Parathyroid adenoma (tissue), 2 donors: ENCODE data around the gene MYOM3.

Experiments
- H2AFZ ChIP-seq: fragments of 300-600 bp; sonication (generic); one replicate; pipeline ENCODE4 v1.7.0; 2017; ENCODE audit warnings: antibody characterized with exemption, mild to moderate bottlenecking
- H3K27ac ChIP-seq: fragments of 300-600 bp; sonication (generic); one replicate; pipeline ENCODE4 v1.7.0; 2017
- H3K27me3 ChIP-seq: fragments of 300-600 bp; sonication (generic); one replicate; pipeline ENCODE4 v1.7.0; 2017; ENCODE audit warnings: low read length; ENCODE audit not compliant: control insufficient read depth, insufficient read depth
- H3K36me3 ChIP-seq: fragments of 300-600 bp; sonication (generic); one replicate; pipeline ENCODE4 v1.7.0; 2017; ENCODE audit warnings: low read length; ENCODE audit not compliant: control insufficient read depth, insufficient read depth
- H3K4me1 ChIP-seq: fragments of 300-600 bp; sonication (generic); one replicate; pipeline ENCODE4 v1.7.0; 2017; ENCODE audit warnings: control low read depth
- H3K4me2 ChIP-seq: fragments of 300-600 bp; sonication (generic); one replicate; pipeline ENCODE4 v1.7.0; 2017; ENCODE audit warnings: low read length
- H3K4me3 ChIP-seq: fragments of 300-600 bp; sonication (generic); one replicate; pipeline ENCODE4 v1.7.0; 2017; ENCODE audit warnings: low read depth, low read length
- H3K79me2 ChIP-seq: fragments of 300-600 bp; sonication (generic); one replicate; pipeline ENCODE4 v1.7.0; 2017; ENCODE audit warnings: control low read depth
- H3K9ac ChIP-seq: fragments of 300-600 bp; sonication (generic); one replicate; pipeline ENCODE4 v1.7.0; 2017; ENCODE audit warnings: mild to moderate bottlenecking
- H3K9me3 ChIP-seq: fragments of 300-600 bp; sonication (generic); one replicate; pipeline ENCODE4 v1.7.0; 2017; ENCODE audit warnings: low read length; ENCODE audit not compliant: control insufficient read depth
- CTCF ChIP-seq: fragments of 300-600 bp; sonication (generic); IDR thresholded peaks from one replicate; pipeline ENCODE4 v1.7.0; 2017; ENCODE audit warnings: antibody characterized with exemption, mild to moderate bottlenecking
- donor health status: primary hyperparathyroidism.

MYOM3 gene

GRCh38 chr1:24139222-24139489, 27.2 kb upstream of the MYOM3 start:
- Histone ChIP-seq H3K36me3 (no peaks in the 10 kb centered on the region), H3K27ac (no peak overlapping the region), H3K27me3 (no peaks in the 10 kb centered on the region), H3K4me1 (no peaks in the 10 kb centered on the region), H3K9me3 (no peaks in the 10 kb centered on the region), H3K79me2 (no peaks in the 10 kb centered on the region), H2AFZ (no peak overlapping the region), H3K4me3 (no peak overlapping the region), H3K4me2 (no peak overlapping the region), H3K9ac (no peak overlapping the region)
- TF ChIP-seq CTCF = no peak

- Histone ChIP-seq H3K27ac (no peak overlapping the region), H3K9me3 (no peaks in the 10 kb centered on the region), H3K79me2 (no peaks in the 10 kb centered on the region), H3K9ac (no peak overlapping the region), H3K4me3 (no peak overlapping the region), H3K27me3 (no peaks in the 10 kb centered on the region), H3K36me3 (no peaks in the 10 kb centered on the region), H3K4me2 (no peak overlapping the region), H2AFZ (no peak overlapping the region), H3K4me1 (no peaks in the 10 kb centered on the region)
- no peak for TF ChIP-seq CTCF
These were observed 26.7 kb upstream of the MYOM3 start for GRCh38 chr1:24138476-24139221.

GRCh38 chr1:24136956-24137539, 25.1 kb upstream of the MYOM3 start:
- H2AFZ ChIP-seq = no peak overlapping the region
- TF ChIP-seq CTCF = no peak
- H3K4me2 ChIP-seq = no peak overlapping the region
- no peaks in the 10 kb centered on the region for H3K4me1 ChIP-seq
- no peak overlapping the region for H3K4me3 ChIP-seq
- no peaks in the 10 kb centered on the region for H3K27me3 ChIP-seq
- no peaks in the 10 kb centered on the region for H3K79me2 ChIP-seq
- no peaks in the 10 kb centered on the region for H3K9me3 ChIP-seq
- H3K9ac ChIP-seq = no peak overlapping the region
- no peaks in the 10 kb centered on the region for H3K36me3 ChIP-seq
- H3K27ac ChIP-seq = no peak overlapping the region

GRCh38 chr1:24134376-24134775, 22.4 kb upstream of the MYOM3 start:
- no peak for TF ChIP-seq CTCF
- no peaks in the 10 kb centered on the region for H3K9me3 ChIP-seq
- no peak overlapping the region for H3K4me2 ChIP-seq
- no peak overlapping the region for H3K4me3 ChIP-seq
- H2AFZ ChIP-seq = no peak overlapping the region
- H3K4me1 ChIP-seq = no peaks in the 10 kb centered on the region
- H3K27me3 ChIP-seq = no peaks in the 10 kb centered on the region
- H3K79me2 ChIP-seq = no peaks in the 10 kb centered on the region
- no peak overlapping the region for H3K9ac ChIP-seq
- no peak overlapping the region for H3K27ac ChIP-seq
- no peaks in the 10 kb centered on the region for H3K36me3 ChIP-seq

- Histone ChIP-seq H3K79me2 (no peaks in the 10 kb centered on the region), H3K4me1 (no peaks in the 10 kb centered on the region), H3K4me3 (no peak overlapping the region), H3K9me3 (no peaks in the 10 kb centered on the region), H3K27ac (no peak overlapping the region), H3K36me3 (no peaks in the 10 kb centered on the region), H3K9ac (no peak overlapping the region), H3K4me2 (no peak overlapping the region), H3K27me3 (no peaks in the 10 kb centered on the region), H2AFZ (no peak overlapping the region)
- TF ChIP-seq CTCF = no peak
These were observed 21.9 kb upstream of the MYOM3 start for GRCh38 chr1:24133819-24134218.
